DND-41 (cell line): ENCODE results near the gene SUSD5.
A peak's percentile ranks its signal among the peaks of the same experiment; 100 is the strongest.

Experiments
- ATAC-seq: fragments of 200-7000 bp; cut with Tn5 transposase; 3 replicates; pipeline ENCODE4 v1.9.1; 2021; ENCODE audit warnings: low read depth; ENCODE audit not compliant: insufficient read depth
- DNase-seq: peaks from one replicate; pipeline ENCODE4 v3.0.0-alpha.2; 2020
- H2AFZ ChIP-seq: 2 replicates; pipeline ENCODE4 v1.6.0; 2012; ENCODE audit warnings: low read depth, low read length
- H3K27ac ChIP-seq: 2 replicates; pipeline ENCODE4 v1.5.1; 2012; ENCODE audit warnings: low read length, inconsistent platforms
- H3K27me3 ChIP-seq: fragments of 200-600 bp; sonication (generic); 2 replicates; pipeline ENCODE4 v1.6.0; 2012; ENCODE audit warnings: low read length, mild to moderate bottlenecking, inconsistent platforms; ENCODE audit not compliant: insufficient read depth, poor library complexity
- H3K36me3 ChIP-seq: 2 replicates; pipeline ENCODE4 v1.5.1; 2012; ENCODE audit warnings: low read length, inconsistent platforms; ENCODE audit not compliant: insufficient read depth
- H3K4me1 ChIP-seq: 2 replicates; pipeline ENCODE4 v1.5.1; 2012; ENCODE audit warnings: mild to moderate bottlenecking, low read length; ENCODE audit not compliant: insufficient read depth
- H3K4me2 ChIP-seq: 2 replicates; pipeline ENCODE4 v1.6.0; 2012; ENCODE audit warnings: mild to moderate bottlenecking, moderate library complexity, low read length, inconsistent platforms; ENCODE audit not compliant: insufficient read depth
- H3K4me3 ChIP-seq, 2 experiments: fragments of 200-600 bp in 1 of 2; shearing (Covaris generic) in 1 of 2; 2 replicates each; pipeline ENCODE4 v1.5.1; 2012 to 2016; ENCODE audit warnings: inconsistent platforms in 2 of 2, low read length in 2 of 2, mild to moderate bottlenecking in 2 of 2, low read depth in 1 of 2, moderate library complexity in 1 of 2
- H3K79me2 ChIP-seq: 2 replicates; pipeline ENCODE4 v1.6.0; 2012; ENCODE audit warnings: low read length, inconsistent platforms; ENCODE audit not compliant: insufficient read depth
- H3K9ac ChIP-seq: 2 replicates; pipeline ENCODE4 v1.6.0; 2012; ENCODE audit warnings: low read depth, mild to moderate bottlenecking, inconsistent platforms, low read length, moderate library complexity
- H3K9me3 ChIP-seq: 2 replicates; pipeline ENCODE4 v1.5.1; 2012; ENCODE audit warnings: low read length, moderate library complexity, mild to moderate bottlenecking, inconsistent platforms; ENCODE audit not compliant: insufficient read depth, severe bottlenecking
- H4K20me1 ChIP-seq: 2 replicates; pipeline ENCODE4 v1.6.0; 2012; ENCODE audit warnings: low read length; ENCODE audit not compliant: insufficient read depth
- CTCF ChIP-seq: IDR thresholded peaks from 2 replicates; pipeline ENCODE4 v1.5.1; 2012; ENCODE audit warnings: borderline replicate concordance, low read length, moderate library complexity, mild to moderate bottlenecking; ENCODE audit not compliant: poor library complexity, severe bottlenecking; ENCODE audit errors: extremely low read depth
- EZH2 ChIP-seq: IDR thresholded peaks from 3 replicates; pipeline ENCODE4 v1.6.1; 2012; ENCODE audit warnings: borderline replicate concordance, low read depth, mild to moderate bottlenecking, moderate library complexity, low read length, inconsistent platforms; ENCODE audit not compliant: severe bottlenecking

Gene SUSD5

GRCh38 chr3:33152363-33153360 lies 65.9 kb downstream of the SUSD5 start:
- ATAC-seq (peak; percentile 49), DNase-seq (no peak)
- Histone ChIP-seq H3K9me3 (no peaks in the 10 kb centered on the region), H3K27me3 (no peaks in the 10 kb centered on the region), H3K4me3 (no peak overlapping the region), H3K27ac (no peak overlapping the region), H3K79me2 (no peaks in the 10 kb centered on the region), H3K36me3 (no peaks in the 10 kb centered on the region), H3K4me1 (no peaks in the 10 kb centered on the region), H3K9ac (no peak overlapping the region), H3K4me2 (no peak overlapping the region), H2AFZ (no peak overlapping the region), H4K20me1 (no peaks in the 10 kb centered on the region)
- TF ChIP-seq EZH2 (no peak), CTCF (no peak)

GRCh38 chr3:33149342-33149741 lies 69.3 kb downstream of the SUSD5 start:
- DNase-seq: no peak
- H3K9ac ChIP-seq: no peak overlapping the region
- H3K27ac ChIP-seq: no peak overlapping the region
- H3K9me3 ChIP-seq: no peaks in the 10 kb centered on the region
- no peaks in the 10 kb centered on the region for H3K27me3 ChIP-seq
- H3K4me1 ChIP-seq: no peaks in the 10 kb centered on the region
- TF ChIP-seq CTCF (no peak), EZH2 (no peak)
- no peak for ATAC-seq
- H3K4me3 ChIP-seq: no peak overlapping the region
- no peaks in the 10 kb centered on the region for H3K79me2 ChIP-seq
- H3K4me2 ChIP-seq: no peak overlapping the region
- H2AFZ ChIP-seq: no peak overlapping the region
- H4K20me1 ChIP-seq: no peaks in the 10 kb centered on the region
- peaks cover 14% of the 10 kb centered on the region; the same call in 1 of the 2 replicates for H3K36me3 ChIP-seq

- Histone ChIP-seq H3K4me3 (no peak overlapping the region), H3K9ac (no peak overlapping the region), H3K36me3 (peaks cover 38% of the 10 kb centered on the region), H3K79me2 (no peaks in the 10 kb centered on the region), H3K27me3 (no peaks in the 10 kb centered on the region), H3K4me2 (no peak overlapping the region), H4K20me1 (no peaks in the 10 kb centered on the region), H2AFZ (no peak overlapping the region), H3K4me1 (no peaks in the 10 kb centered on the region), H3K9me3 (no peaks in the 10 kb centered on the region), H3K27ac (no peak overlapping the region)
- ATAC-seq: 0 out of 3 replicates have a peak, but pooled peaks have one; percentile 19
- DNase-seq: no peak
- TF ChIP-seq CTCF (no peak), EZH2 (no peak)
These were observed 71.7 kb downstream of the SUSD5 start for GRCh38 chr3:33146791-33147445.
